HCT116 (cell line): ENCODE measurements around the gene INO80. TPM values are rescaled to one million over a fixed set of nuclear protein-coding genes. Genes with fewer than 3 reads are reported as not detected.

Experiments used
- ATAC-seq: fragments of 200-7000 bp; cut with Tn5 transposase; 2 replicates; pipeline ENCODE4 v1.9.1; 2020; ENCODE audit warnings: mild to moderate bottlenecking, moderate library complexity
- BruUV-seq: library from RNA; stranded (reverse); fragments of 400-500 nt; replicated peaks from 2 replicates; lab custom pipeline; 2021; lab: Mats Ljungman, UMichigan
- CTCF ChIA-PET: fragments of 300-600 bp; sonication (Branson Sonifier 250); formaldehyde crosslinking; loops from one replicate; lab custom pipeline; 2021; ENCODE audit warnings: antibody characterized with exemption; lab: Charles Lee
- POLR2A ChIA-PET: fragments of 300-600, 350-600 bp; sonication (Branson Sonifier 250); formaldehyde crosslinking; loops from one replicate; lab custom pipeline; 2021; ENCODE audit warnings: antibody characterized with exemption; lab: Charles Lee
- RAD21 ChIA-PET, 2 experiments: fragments of 300-600 bp; sonication (Branson Sonifier 250); formaldehyde crosslinking; loops; one replicate each; lab custom pipeline; 2023; ENCODE audit warnings: low total read pairs in 2 of 2; ENCODE audit not compliant: uncharacterized antibody in 2 of 2, unreplicated experiment in 2 of 2, low non-redundant PET in 1 of 2; lab: Charles Lee
- DNase-seq: peaks from one replicate; pipeline ENCODE4 v3.0.0-alpha.2; 2010; ENCODE audit warnings: low read depth, low spot score
- H2AFZ ChIP-seq: fragments of 200-600 bp; shearing (Covaris generic), sonication (generic); 2 replicates; pipeline ENCODE4 v1.6.1; 2017; ENCODE audit warnings: low read depth, mixed run types, mixed read lengths, antibody characterized with exemption, low read length; ENCODE audit not compliant: poor library complexity, severe bottlenecking
- H3K27ac ChIP-seq: 2 replicates; pipeline ENCODE4 v1.5.1; 2012; ENCODE audit warnings: low read depth, low read length
- H3K27me3 ChIP-seq: fragments of 200-600 bp; sonication (generic); 2 replicates; pipeline ENCODE4 v1.6.1; 2016; ENCODE audit warnings: mixed run types, low read length, mixed read lengths; ENCODE audit not compliant: insufficient read depth
- H3K36me3 ChIP-seq, 2 experiments: fragments of 200-500 bp in 1 of 2; fragments of 200-600 bp in 1 of 2; sonication (Bioruptor generic) in 1 of 2; sonication (generic) in 1 of 2; 2 replicates each; pipeline versions ENCODE4 v1.5.1 to v1.6.1; 2014 to 2016; ENCODE audit warnings: low read length in 2 of 2, inconsistent platforms in 1 of 2, mixed read lengths in 1 of 2, mixed run types in 1 of 2; ENCODE audit not compliant: insufficient read depth in 2 of 2, control insufficient read depth in 1 of 2
- H3K4me1 ChIP-seq, 2 experiments: fragments of 200-600 bp in 1 of 2; sonication (generic) in 1 of 2; 2 replicates each; pipeline versions ENCODE4 v1.5.1 to v1.6.1; 2012 to 2017; ENCODE audit warnings: low read length in 2 of 2, inconsistent platforms in 1 of 2, mild to moderate bottlenecking in 1 of 2, mixed read lengths in 1 of 2, mixed run types in 1 of 2, moderate library complexity in 1 of 2; ENCODE audit not compliant: insufficient read depth in 2 of 2, control insufficient read depth in 1 of 2
- H3K4me2 ChIP-seq: fragments of 200-600 bp; sonication (generic); 2 replicates; pipeline ENCODE4 v1.6.1; 2017; ENCODE audit warnings: mixed run types, low read length, mixed read lengths
- H3K4me3 ChIP-seq, 2 experiments: fragments of 200-600 bp in 1 of 2; sonication (generic) in 1 of 2; replicated peaks in 1 of 2; 2 replicates each; pipeline ENCODE4 v1.5.1; 2011 to 2016; ENCODE audit warnings: low read length in 2 of 2, control low read depth in 1 of 2, low read depth in 1 of 2, mild to moderate bottlenecking in 1 of 2, mixed read lengths in 1 of 2, mixed run types in 1 of 2
- H3K79me2 ChIP-seq: fragments of 200-600 bp; sonication (generic); 2 replicates; pipeline ENCODE4 v1.6.1; 2017; ENCODE audit warnings: mild to moderate bottlenecking, mixed run types, low read length, moderate library complexity, mixed read lengths; ENCODE audit not compliant: insufficient read depth
- H3K9ac ChIP-seq: fragments of 200-600 bp; sonication (generic); 2 replicates; pipeline ENCODE4 v1.6.1; 2016; ENCODE audit warnings: low read length, mixed read lengths
- H3K9me2 ChIP-seq: fragments of 200-600 bp; sonication (generic), shearing (Covaris generic); 2 replicates; pipeline ENCODE4 v1.6.1; 2017; ENCODE audit warnings: mixed run types, mild to moderate bottlenecking, moderate library complexity; ENCODE audit not compliant: insufficient read depth
- H3K9me3 ChIP-seq, 2 experiments: fragments of 200-500 bp in 1 of 2; fragments of 200-600 bp in 1 of 2; sonication (Bioruptor generic) in 1 of 2; sonication (generic) in 1 of 2; 2 replicates each; pipeline ENCODE4 v1.6.1; 2014 to 2017; ENCODE audit warnings: low read length in 2 of 2, mixed read lengths in 2 of 2, inconsistent platforms in 1 of 2, low read depth in 1 of 2, mild to moderate bottlenecking in 1 of 2, mixed run types in 1 of 2, moderate library complexity in 1 of 2; ENCODE audit not compliant: control insufficient read depth in 1 of 2, insufficient read depth in 1 of 2
- H4K20me1 ChIP-seq: fragments of 200-600 bp; sonication (generic), shearing (Covaris generic); 2 replicates; pipeline ENCODE4 v1.6.1; 2017; ENCODE audit warnings: mixed run types, mild to moderate bottlenecking, moderate library complexity; ENCODE audit not compliant: insufficient read depth
- ATF3 ChIP-seq: IDR thresholded peaks from 2 replicates; pipeline ENCODE4 v1.6.1; 2012
- CEBPB ChIP-seq: IDR thresholded peaks from 2 replicates; pipeline ENCODE4 v1.6.1; 2012; ENCODE audit warnings: low read depth
- CTCF ChIP-seq, 3 experiments: fragments of 200-600 bp in 1 of 3; sonication (generic) in 1 of 3; IDR thresholded peaks in 2 of 3; conservative IDR thresholded peaks in 1 of 3; 2 replicates each; pipeline ENCODE4 v1.5.1; 2012 to 2017; ENCODE audit warnings: low read depth in 2 of 3, low read length in 2 of 3, antibody characterized with exemption in 1 of 3, borderline replicate concordance in 1 of 3, control low read depth in 1 of 3, mild to moderate bottlenecking in 1 of 3, mixed read lengths in 1 of 3, mixed run types in 1 of 3, moderate library complexity in 1 of 3; ENCODE audit not compliant: insufficient read depth in 1 of 3
- EZH2phosphoT487 ChIP-seq: fragments of 200-600 bp; IDR thresholded peaks from 2 replicates; pipeline ENCODE4 v1.6.1; 2018; ENCODE audit warnings: antibody characterized with exemption, borderline replicate concordance
- POLR2AphosphoS5 ChIP-seq: IDR thresholded peaks from 2 replicates; pipeline ENCODE4 v1.6.1; 2011; ENCODE audit warnings: mild to moderate bottlenecking, low read depth, low read length, moderate library complexity
- intact Hi-C: fragments of 100-400 bp; cut with micrococcal nuclease; formaldehyde crosslinking; loops from 2 replicates; pipeline ENCODE4 v1.10.0; 2022
- total RNA-seq: library from RNA; stranded (reverse); gene quantifications from one replicate; pipeline ENCODE4 v1.2.1, GENCODE V29; 2021; ENCODE audit not compliant: unreplicated experiment

The INO80 gene
- total RNA-seq, 1 experiment from 2014 or later = 28.2 TPM

GRCh38 chr15:41105348-41106334 is 10.4 kb downstream of the INO80 start (continued):
- TF ChIP-seq CTCF (IDR thresholded peaks at IDR 0.05 in 2 of 3, conservative IDR thresholded peaks at IDR 0.05 in 1 of 3; ENCODE audit: borderline replicate concordance in 1 of 3, insufficient read depth in 1 of 3, low read depth in 2 of 3, low read length in 2 of 3) = no peak
- TF ChIP-seq CEBPB = no peak
- TF ChIP-seq POLR2AphosphoS5 = no peak

- Histone ChIP-seq H4K20me1 (peaks cover 4% of the 10 kb centered on the region; the same call in 1 of the 2 replicates), H3K27ac (no peak overlapping the region)
These were observed 11.8 kb downstream of the INO80 start for GRCh38 chr15:41104234-41104633.

More at GRCh38 chr15:41104234-41104633, 11.8 kb downstream of the INO80 start:
- Histone ChIP-seq H3K9me3 (no peaks in the 10 kb centered on the region), H3K79me2 (peaks cover 98% of the 10 kb centered on the region), H2AFZ (no peak overlapping the region), H3K36me3 (peaks cover 4 to 7% of the 10 kb centered on the region in 2 experiments; a peak in 3 of 4 replicates), H3K9ac (no peak overlapping the region), H3K4me1 (peaks cover 0 to 11% of the 10 kb centered on the region in 2 experiments; a peak in 1 of 4 replicates), H3K4me2 (no peak overlapping the region), H3K4me3 (no peak overlapping the region), H3K27me3 (no peaks in the 10 kb centered on the region), H3K9me2 (no peaks in the 10 kb centered on the region)
- intact Hi-C loops = no loop called here
- no peak for TF ChIP-seq EZH2phosphoT487
- no peak for TF ChIP-seq ATF3
- DNase-seq (no peak), ATAC-seq (no peak)
- BruUV-seq = no TSS peak
- CTCF ChIA-PET = no interaction called here
- POLR2A ChIA-PET = interaction anchor here (0.7 kb wide), 1 partner anchor 70 kb away, joined by 3 read pairs; no protein-coding TSS in a partner anchor
- RAD21 ChIA-PET = no interaction called here
